Measurements from ENCODE around the gene FHIP1A. TPM values are rescaled to one million over a fixed set of nuclear protein-coding genes. Genes with fewer than 3 reads are reported as not detected.

FHIP1A gene
- total and polyA plus RNA-seq, 9 of the 15 experiments (the other 6 are each of a cell fraction or from before 2014, with no cell fraction given) = 0.01 to 0.95 (median 0.04) TPM; not detected in 4

DNA sequence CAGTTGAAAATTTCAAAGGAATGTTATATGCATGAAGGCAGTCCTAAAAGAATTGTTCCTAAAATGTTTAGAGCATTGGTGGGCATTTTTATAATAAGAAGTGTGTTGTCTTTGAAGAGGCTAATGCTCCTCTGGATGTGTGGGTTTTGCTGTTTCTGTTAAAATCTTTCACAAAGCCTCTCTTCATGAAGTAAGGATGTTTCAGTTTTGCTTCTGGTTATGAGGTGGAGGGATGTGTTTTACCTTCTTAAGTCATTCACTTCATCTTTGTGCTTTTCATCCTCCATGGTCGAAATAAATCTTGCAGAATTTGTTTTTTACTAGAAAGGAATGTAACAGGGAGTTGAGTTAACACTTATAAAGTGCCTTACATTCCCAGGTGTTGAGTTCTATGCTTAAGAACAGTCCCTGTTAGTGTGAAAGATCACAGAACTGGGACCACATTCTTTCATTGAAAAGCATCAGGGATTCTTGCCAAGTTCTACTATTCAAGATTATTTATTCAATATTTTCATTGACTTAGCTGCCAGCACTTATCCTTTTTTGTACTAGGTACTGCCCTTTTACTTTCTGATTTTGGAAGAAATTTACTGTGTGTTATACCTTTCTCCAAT, 21.1 kb downstream of the FHIP1A start:
- H3K79me2 ChIP-seq (ENCODE audit: control insufficient read depth, insufficient read depth, low read length) = no peaks in the 10 kb centered on the region
- H3K27ac ChIP-seq (ENCODE audit: extremely low read depth, low read depth, low read length) = no peak overlapping the region
- H4K20me1 ChIP-seq (replicated peaks; ENCODE audit: control insufficient read depth, insufficient read depth, low read length) = no peaks in the 10 kb centered on the region
- ATAC-seq (no peak), FAIRE-seq (no peak), DNase-seq (ENCODE audit: extremely low read depth in 1 of 4, low spot score in 3 of 4) (no peak)
- no peaks in the 10 kb centered on the region for H3K9me1 ChIP-seq (ENCODE audit: control insufficient read depth, insufficient read depth, low read length)
- no peak overlapping the region for H3K9ac ChIP-seq (ENCODE audit: insufficient read depth in 1 of 2, low read depth in 2 of 2, low read length in 2 of 2)
- H3K4me1 ChIP-seq (replicated peaks in 1 of 2; ENCODE audit: control insufficient read depth in 2 of 2, insufficient read depth in 2 of 2, low read length in 2 of 2) = no peaks in the 10 kb centered on the region
- CTCF ChIA-PET (ENCODE audit: low intra/inter-chr PET ratio) = no interaction called here
- H3K4me3 ChIP-seq = no peak overlapping the region
- in situ Hi-C loops (cut with MboI) (no loop called here), intact Hi-C loops (cut with micrococcal nuclease) (no loop called here)
- H2AFZ ChIP-seq (ENCODE audit: low read depth, low read length) = no peak overlapping the region
- no peaks in the 10 kb centered on the region for H3K9me3 ChIP-seq (replicated peaks; ENCODE audit: control insufficient read depth, insufficient read depth, low read depth, low read length)
- POLR2A ChIA-PET = interaction anchor here (0.7 kb wide), 1 partner anchor 1431 kb away, joined by 3 read pairs; no protein-coding TSS in a partner anchor
- 0% methylated on average over 1 of the region's 1 CpG for WGBS (ENCODE audit: insufficient coverage, low coverage, missing lambda C conversion rate)
- no peaks in the 10 kb centered on the region for H3K27me3 ChIP-seq (ENCODE audit: control insufficient read depth in 2 of 2, insufficient read depth in 2 of 2, low read length in 2 of 2)
- H3K4me2 ChIP-seq (ENCODE audit: insufficient read depth, low read length) = no peak overlapping the region
- no TSS peak for BruUV-seq (replicated peaks)
- H3K36me3 ChIP-seq (ENCODE audit: control insufficient read depth, insufficient read depth, low read length) = no peaks in the 10 kb centered on the region
- TF ChIP-seq, protein P1, sequence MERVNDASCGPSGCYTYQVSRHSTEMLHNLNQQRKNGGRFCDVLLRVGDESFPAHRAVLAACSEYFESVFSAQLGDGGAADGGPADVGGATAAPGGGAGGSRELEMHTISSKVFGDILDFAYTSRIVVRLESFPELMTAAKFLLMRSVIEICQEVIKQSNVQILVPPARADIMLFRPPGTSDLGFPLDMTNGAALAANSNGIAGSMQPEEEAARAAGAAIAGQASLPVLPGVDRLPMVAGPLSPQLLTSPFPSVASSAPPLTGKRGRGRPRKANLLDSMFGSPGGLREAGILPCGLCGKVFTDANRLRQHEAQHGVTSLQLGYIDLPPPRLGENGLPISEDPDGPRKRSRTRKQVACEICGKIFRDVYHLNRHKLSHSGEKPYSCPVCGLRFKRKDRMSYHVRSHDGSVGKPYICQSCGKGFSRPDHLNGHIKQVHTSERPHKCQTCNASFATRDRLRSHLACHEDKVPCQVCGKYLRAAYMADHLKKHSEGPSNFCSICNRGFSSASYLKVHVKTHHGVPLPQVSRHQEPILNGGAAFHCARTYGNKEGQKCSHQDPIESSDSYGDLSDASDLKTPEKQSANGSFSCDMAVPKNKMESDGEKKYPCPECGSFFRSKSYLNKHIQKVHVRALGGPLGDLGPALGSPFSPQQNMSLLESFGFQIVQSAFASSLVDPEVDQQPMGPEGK (CRISPR knock-in tag; IDR thresholded peaks at IDR 0.05; ENCODE audit: borderline replicate concordance) = no peak
- TF ChIP-seq SMC3 (conservative IDR thresholded peaks at IDR 0.05; ENCODE audit: insufficient read depth, low read depth, low read length) (no peak), ZKSCAN8 (CRISPR knock-in tag; IDR thresholded peaks at IDR 0.05) (no peak), ZFP30 (CRISPR knock-in tag; IDR thresholded peaks at IDR 0.05; ENCODE audit: borderline replicate concordance) (no peak), ILK (tag; IDR thresholded peaks at IDR 0.05; ENCODE audit: borderline replicate concordance, low read depth) (no peak), PCBP1 (IDR thresholded peaks at IDR 0.05; ENCODE audit: low read depth, low read length, poor library complexity, severe bottlenecking) (no peak), MBD1 (CRISPR knock-in tag; IDR thresholded peaks at IDR 0.05) (no peak)
- TF ChIP-seq, protein P2, sequence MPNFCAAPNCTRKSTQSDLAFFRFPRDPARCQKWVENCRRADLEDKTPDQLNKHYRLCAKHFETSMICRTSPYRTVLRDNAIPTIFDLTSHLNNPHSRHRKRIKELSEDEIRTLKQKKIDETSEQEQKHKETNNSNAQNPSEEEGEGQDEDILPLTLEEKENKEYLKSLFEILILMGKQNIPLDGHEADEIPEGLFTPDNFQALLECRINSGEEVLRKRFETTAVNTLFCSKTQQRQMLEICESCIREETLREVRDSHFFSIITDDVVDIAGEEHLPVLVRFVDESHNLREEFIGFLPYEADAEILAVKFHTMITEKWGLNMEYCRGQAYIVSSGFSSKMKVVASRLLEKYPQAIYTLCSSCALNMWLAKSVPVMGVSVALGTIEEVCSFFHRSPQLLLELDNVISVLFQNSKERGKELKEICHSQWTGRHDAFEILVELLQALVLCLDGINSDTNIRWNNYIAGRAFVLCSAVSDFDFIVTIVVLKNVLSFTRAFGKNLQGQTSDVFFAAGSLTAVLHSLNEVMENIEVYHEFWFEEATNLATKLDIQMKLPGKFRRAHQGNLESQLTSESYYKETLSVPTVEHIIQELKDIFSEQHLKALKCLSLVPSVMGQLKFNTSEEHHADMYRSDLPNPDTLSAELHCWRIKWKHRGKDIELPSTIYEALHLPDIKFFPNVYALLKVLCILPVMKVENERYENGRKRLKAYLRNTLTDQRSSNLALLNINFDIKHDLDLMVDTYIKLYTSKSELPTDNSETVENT (CRISPR knock-in tag; IDR thresholded peaks at IDR 0.05) = no peak
